HEK293T (cell line): ENCODE measurements around the gene IGFBP5.

Source experiments
- CTCF ChIA-PET: fragments of 350-600 bp; formaldehyde crosslinking; extraction: SDS; loops from one replicate; lab custom pipeline; 2021; ENCODE audit warnings: antibody characterized with exemption, inconsistent platforms; lab: Yijun Ruan, JAX
- POLR2A ChIA-PET: fragments of 350-600 bp; formaldehyde crosslinking; extraction: SDS; loops from one replicate; lab custom pipeline; 2020; ENCODE audit warnings: antibody characterized with exemption, inconsistent platforms; lab: Yijun Ruan, JAX
- DNase-seq: peaks from one replicate; pipeline ENCODE4 v3.0.0; 2012; ENCODE audit warnings: mixed read lengths; ENCODE audit errors: extremely low spot score
- ARNT ChIP-seq: fragments of 450-650 bp; IDR thresholded peaks from 2 replicates; pipeline ENCODE4 v1.6.1; 2017; ENCODE audit warnings: mild to moderate bottlenecking
- BHLHE40 ChIP-seq: fragments of 450-650 bp; IDR thresholded peaks from 2 replicates; pipeline ENCODE4 v1.6.1; 2016; ENCODE audit warnings: mild to moderate bottlenecking, moderate library complexity, borderline replicate concordance
- CTBP1 ChIP-seq: fragments of 450-650 bp; IDR thresholded peaks from 2 replicates; pipeline ENCODE4 v1.6.1; 2016; ENCODE audit warnings: borderline replicate concordance
- ELF4 ChIP-seq: fragments of 450-650 bp; IDR thresholded peaks from 2 replicates; pipeline ENCODE4 v1.6.1; 2017; ENCODE audit warnings: antibody characterized with exemption
- FOXA1 ChIP-seq: fragments of 450-650 bp; IDR thresholded peaks from 2 replicates; pipeline ENCODE4 v1.6.1; 2016; ENCODE audit warnings: mild to moderate bottlenecking
- FOXK2 ChIP-seq: fragments of 450-650 bp; IDR thresholded peaks from 2 replicates; pipeline ENCODE4 v1.6.1; 2016; ENCODE audit warnings: mild to moderate bottlenecking
- FOXM1 ChIP-seq: fragments of 450-650 bp; IDR thresholded peaks from 2 replicates; pipeline ENCODE4 v1.6.1; 2017; ENCODE audit warnings: mild to moderate bottlenecking, borderline replicate concordance
- HDGF ChIP-seq: fragments of 450-650 bp; IDR thresholded peaks from 2 replicates; pipeline ENCODE4 v1.6.1; 2017; ENCODE audit warnings: antibody characterized with exemption, borderline replicate concordance
- L3MBTL2 ChIP-seq: fragments of 450-650 bp; conservative IDR thresholded peaks from 2 replicates; pipeline ENCODE4 v1.6.1; 2016; ENCODE audit warnings: mild to moderate bottlenecking
- LEF1 ChIP-seq: fragments of 450-650 bp; IDR thresholded peaks from 2 replicates; pipeline ENCODE4 v1.6.1; 2017; ENCODE audit warnings: mild to moderate bottlenecking, borderline replicate concordance
- NFRKB ChIP-seq: fragments of 450-650 bp; IDR thresholded peaks from 2 replicates; pipeline ENCODE4 v1.6.1; 2016; ENCODE audit warnings: mild to moderate bottlenecking, moderate library complexity
- PKNOX1 ChIP-seq: fragments of 450-650 bp; IDR thresholded peaks from 2 replicates; pipeline ENCODE4 v1.6.1; 2016
- SP1 ChIP-seq: fragments of 450-650 bp; IDR thresholded peaks from 2 replicates; pipeline ENCODE4 v1.6.1; 2017
- SUZ12 ChIP-seq: fragments of 450-650 bp; IDR thresholded peaks from 2 replicates; pipeline ENCODE4 v1.6.1; 2016; ENCODE audit warnings: mild to moderate bottlenecking
- TARDBP ChIP-seq: fragments of 450-650 bp; IDR thresholded peaks from 2 replicates; pipeline ENCODE4 v1.6.1; 2016
- ZNF384 ChIP-seq: fragments of 450-650 bp; IDR thresholded peaks from 2 replicates; pipeline ENCODE4 v1.6.1; 2016

The IGFBP5 gene

DNA sequence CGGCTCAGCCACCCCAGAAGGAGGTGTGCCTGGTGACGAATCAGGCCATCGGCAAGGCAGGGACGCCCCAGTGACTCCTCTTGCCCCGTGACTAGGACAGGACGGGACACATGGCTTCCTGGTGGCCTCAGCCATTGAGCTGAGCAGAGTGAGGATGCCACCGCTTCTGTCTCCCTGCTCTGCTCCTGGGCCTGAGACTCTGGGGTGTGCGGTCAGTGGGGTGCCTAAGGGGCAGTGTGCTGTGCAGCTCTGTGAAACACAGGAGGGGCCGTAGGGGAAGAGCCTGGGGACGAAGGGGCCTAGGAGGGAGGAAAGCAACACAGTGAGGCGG, 24.3 kb downstream of the IGFBP5 start:
- CTCF ChIA-PET = no interaction called here
- TF ChIP-seq FOXM1 (no peak), ARNT (no peak), ELF4 (no peak), FOXK2 (no peak), SUZ12 (no peak), LEF1 (no peak), PKNOX1 (no peak), SP1 (no peak), L3MBTL2 (no peak), CTBP1 (no peak)
- DNase-seq = no peak
- POLR2A ChIA-PET = no interaction called here

DNA sequence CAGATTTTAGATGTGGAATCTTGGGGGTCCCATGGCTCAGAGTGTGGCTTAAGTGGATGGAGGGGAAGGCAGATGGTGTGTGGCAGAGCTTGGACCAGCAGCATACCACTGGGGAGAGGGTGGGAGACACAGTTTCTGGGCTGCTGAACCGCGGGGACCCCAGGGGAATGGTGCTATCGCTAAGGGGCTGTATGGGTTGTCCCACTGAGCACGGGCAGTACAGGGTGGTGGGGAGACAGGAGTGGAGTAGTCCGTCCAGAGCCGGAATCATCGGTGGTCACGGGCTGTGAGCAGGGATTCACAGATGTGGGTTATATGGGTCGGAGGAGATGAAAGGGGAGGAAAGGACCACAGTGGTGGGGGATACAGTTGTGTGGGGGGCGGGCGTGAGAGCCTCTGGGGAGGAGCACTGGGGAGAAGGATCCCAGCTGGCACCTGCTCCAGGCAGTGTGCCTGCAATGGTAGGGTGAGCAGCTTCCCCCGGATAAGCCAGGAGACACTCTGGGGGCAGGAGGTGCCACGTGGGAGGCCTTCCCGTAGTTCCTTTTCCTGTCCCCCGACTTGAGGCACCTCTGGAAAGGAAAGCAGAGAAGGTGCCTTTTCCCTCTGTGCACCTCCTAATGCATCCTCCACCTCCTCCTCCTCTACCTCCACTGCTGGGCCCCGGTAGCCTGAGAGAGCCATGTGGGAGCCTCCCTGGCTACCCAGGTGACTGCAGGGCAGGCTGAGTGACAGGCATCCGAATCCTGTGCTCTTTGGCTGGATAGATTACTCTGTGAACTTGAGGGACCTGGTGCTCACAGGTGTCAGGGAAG, 24.9 kb downstream of the IGFBP5 start:
- POLR2A ChIA-PET = no interaction called here
- no peak for DNase-seq
- CTCF ChIA-PET = no interaction called here

GRCh38 chr2:216666461-216667233, 28.7 kb downstream of the IGFBP5 start:
- ChIA-PET POLR2A (no interaction called here), CTCF (interaction anchor here (0.5 to 1.6 kb wide), 9 partner anchors 69 to 1047 kb away, joined by 3 to 8 read pairs (median 3); no protein-coding TSS in a partner anchor)
- peak; percentile 77 for DNase-seq
- TF ChIP-seq CTBP1 = no peak
- no peak for TF ChIP-seq LEF1
- TF ChIP-seq L3MBTL2 = no peak
- no peak for TF ChIP-seq SUZ12
- no peak for TF ChIP-seq ELF4
- no peak for TF ChIP-seq SP1
- no peak for TF ChIP-seq FOXA1
- TF ChIP-seq ARNT = no peak
- TF ChIP-seq PKNOX1 = no peak
- TF ChIP-seq ZNF384 = no peak
- TF ChIP-seq FOXM1 = no peak
- TF ChIP-seq HDGF = no peak
- TF ChIP-seq TARDBP = no peak
- TF ChIP-seq BHLHE40 = no peak
- no peak for TF ChIP-seq FOXK2
- no peak for TF ChIP-seq NFRKB

More for the DNA sequence above, 24.9 kb downstream of the IGFBP5 start:
- TF ChIP-seq CTBP1 = no peak
- TF ChIP-seq FOXK2 = no peak
- TF ChIP-seq L3MBTL2 = no peak
- no peak for TF ChIP-seq BHLHE40
- no peak for TF ChIP-seq HDGF
- no peak for TF ChIP-seq NFRKB

GRCh38 chr2:216665717-216666116, 29.6 kb downstream of the IGFBP5 start:
- ChIA-PET CTCF (interaction anchor here (0.6 to 2.0 kb wide), 6 partner anchors 121 to 642 kb away, joined by 3 to 14 read pairs (median 4); no protein-coding TSS in a partner anchor), POLR2A (no interaction called here)
- DNase-seq = peak; percentile 26
- no peak for TF ChIP-seq FOXA1
- no peak for TF ChIP-seq FOXK2
- no peak for TF ChIP-seq PKNOX1
- TF ChIP-seq HDGF = no peak
- no peak for TF ChIP-seq TARDBP
- TF ChIP-seq SUZ12 = no peak
- no peak for TF ChIP-seq SP1
- TF ChIP-seq FOXM1 = no peak
- no peak for TF ChIP-seq ARNT
- TF ChIP-seq ZNF384 = no peak

- no peak for DNase-seq
- POLR2A ChIA-PET = no interaction called here
- TF ChIP-seq FOXM1 = no peak
- no peak for TF ChIP-seq ZNF384
- no peak for TF ChIP-seq LEF1
- TF ChIP-seq BHLHE40 = no peak
- no peak for TF ChIP-seq SUZ12
- CTCF ChIA-PET = interaction anchor here (0.6 to 2.0 kb wide), 3 partner anchors 146 to 155 kb away, joined by 3 to 14 read pairs (median 3); no protein-coding TSS in a partner anchor
Observed at GRCh38 chr2:216665242-216665641, 30.1 kb downstream of the IGFBP5 start.

GRCh38 chr2:216664593-216665034, 30.7 kb downstream of the IGFBP5 start:
- ChIA-PET POLR2A (no interaction called here), CTCF (interaction anchor here (1.0 to 2.0 kb wide), 2 partner anchors 145 to 148 kb away, joined by 3 to 14 read pairs; no protein-coding TSS in a partner anchor)
- no peak for DNase-seq
- TF ChIP-seq FOXM1 (no peak), ZNF384 (no peak), HDGF (no peak), NFRKB (no peak), PKNOX1 (no peak), ARNT (no peak), FOXA1 (no peak), SP1 (no peak), L3MBTL2 (no peak), TARDBP (no peak), LEF1 (no peak), FOXK2 (no peak)
